Measurements from ENCODE around the gene SYCE3. TPM values are rescaled to one million over a fixed set of nuclear protein-coding genes. Genes with fewer than 3 reads are reported as not detected.

Gene SYCE3
- total and polyA plus RNA-seq, 2 donors (not counting 3 experiments of a cell fraction or from before 2014, with no cell fraction given), result not detected

- no TSS peak for BruUV-seq (replicated peaks)
- Histone ChIP-seq H3K9me1 (replicated peaks; ENCODE audit: control insufficient read depth, extremely low read depth, insufficient read depth, low read length) (no peaks in the 10 kb centered on the region), H3K27me3 (ENCODE audit: control insufficient read depth in 2 of 2, insufficient read depth in 2 of 2, low read length in 2 of 2) (peaks cover 3 to 4% of the 10 kb centered on the region in 2 experiments), H3K9me3 (replicated peaks; ENCODE audit: control insufficient read depth, insufficient read depth, low read length) (no peaks in the 10 kb centered on the region), H3K4me2 (ENCODE audit: insufficient read depth, low read length) (no peak overlapping the region), H3K27ac (ENCODE audit: insufficient read depth, low read depth, low read length) (no peak overlapping the region), H3K4me3 (replicated peaks in 1 of 3; ENCODE audit: insufficient read depth in 1 of 3, low read depth in 1 of 3, low read length in 3 of 3) (no peak overlapping the region), H3K9ac (replicated peaks; ENCODE audit: extremely low read depth, insufficient read depth, low read length) (no peak overlapping the region), H2AFZ (ENCODE audit: low read depth, low read length) (no peak overlapping the region), H3K79me2 (ENCODE audit: control insufficient read depth, insufficient read depth, low read length) (no peaks in the 10 kb centered on the region), H3K4me1 (ENCODE audit: control insufficient read depth, extremely low read depth, insufficient read depth, low read length) (no peaks in the 10 kb centered on the region), H4K20me1 (replicated peaks; ENCODE audit: control insufficient read depth, extremely low read depth, insufficient read depth, low read length) (no peaks in the 10 kb centered on the region), H3K36me3 (ENCODE audit: control insufficient read depth in 2 of 2, extremely low read depth in 1 of 2, insufficient read depth in 2 of 2, low read length in 2 of 2) (no peaks in the 10 kb centered on the region)
- intact Hi-C loops (cut with micrococcal nuclease), result no loop called here
- dilution Hi-C loops (cut with MboI; ENCODE audit: extremely low pct_ligation_motif_present, low sequenced_read_pairs), result no loop called here
- DNase-seq (ENCODE audit: low read depth, low spot score) (no peak), FAIRE-seq (no peak)
- CTCF ChIA-PET, result no interaction called here
- TF ChIP-seq CTCF (IDR thresholded peaks at IDR 0.05; ENCODE audit: extremely low read depth in 1 of 2, insufficient read depth in 1 of 2, low read depth in 1 of 2, low read length in 2 of 2) (no peak), GATA2 (IDR thresholded peaks at IDR 0.05; ENCODE audit: insufficient read depth, insufficient read length, low read depth, low read length) (no peak), POLR2AphosphoS5 (IDR thresholded peaks at IDR 0.05; ENCODE audit: insufficient read depth, low read depth, low read length) (no peak), EZH2 (IDR thresholded peaks at IDR 0.05; ENCODE audit: borderline replicate concordance, low read depth, low read length, severe bottlenecking) (no peak), MAX (IDR thresholded peaks at IDR 0.05; ENCODE audit: insufficient read depth, insufficient read length) (no peak), FOS (IDR thresholded peaks at IDR 0.05; ENCODE audit: borderline replicate concordance, insufficient read depth, low read length) (no peak), JUN (IDR thresholded peaks at IDR 0.05; ENCODE audit: borderline replicate concordance, insufficient read depth, insufficient read length, low read depth) (no peak), MYC (IDR thresholded peaks at IDR 0.05; ENCODE audit: low read depth, low read length) (no peak), POLR2A (IDR thresholded peaks at IDR 0.05; ENCODE audit: low read depth, low read length) (no peak)
- POLR2A ChIA-PET, result no interaction called here
These were observed 47.9 kb upstream of the SYCE3 start for GRCh38 chr22:50610581-50610980.
